ENCODE measurements around the gene UBIAD1.
"Not testable (repeated sequence)": the region's sequence is repeated elsewhere in the genome, so short reads cannot be mapped to it uniquely, and the experiment has no call there.

UBIAD1 gene

GRCh38 chr1:11285883-11286734 lies 13.1 kb downstream of the UBIAD1 start:
- no peak overlapping the region for H3K27ac Mint-ChIP-seq
- H3K27me3 Mint-ChIP-seq, result no peaks in the 10 kb centered on the region
- no peak overlapping the region for H3K4me3 Mint-ChIP-seq
- H3K36me3 Mint-ChIP-seq (ENCODE audit: insufficient read depth), result peaks cover 41% of the 10 kb centered on the region
- peaks cover 22 to 24% of the 10 kb centered on the region in 2 donors for H3K4me1 Mint-ChIP-seq (ENCODE audit: low read depth in 2 of 2)
- DNase-seq (no peak), ATAC-seq (replicated peaks) (no peak)
- H3K9me3 Mint-ChIP-seq, result no peaks in the 10 kb centered on the region

DNA sequence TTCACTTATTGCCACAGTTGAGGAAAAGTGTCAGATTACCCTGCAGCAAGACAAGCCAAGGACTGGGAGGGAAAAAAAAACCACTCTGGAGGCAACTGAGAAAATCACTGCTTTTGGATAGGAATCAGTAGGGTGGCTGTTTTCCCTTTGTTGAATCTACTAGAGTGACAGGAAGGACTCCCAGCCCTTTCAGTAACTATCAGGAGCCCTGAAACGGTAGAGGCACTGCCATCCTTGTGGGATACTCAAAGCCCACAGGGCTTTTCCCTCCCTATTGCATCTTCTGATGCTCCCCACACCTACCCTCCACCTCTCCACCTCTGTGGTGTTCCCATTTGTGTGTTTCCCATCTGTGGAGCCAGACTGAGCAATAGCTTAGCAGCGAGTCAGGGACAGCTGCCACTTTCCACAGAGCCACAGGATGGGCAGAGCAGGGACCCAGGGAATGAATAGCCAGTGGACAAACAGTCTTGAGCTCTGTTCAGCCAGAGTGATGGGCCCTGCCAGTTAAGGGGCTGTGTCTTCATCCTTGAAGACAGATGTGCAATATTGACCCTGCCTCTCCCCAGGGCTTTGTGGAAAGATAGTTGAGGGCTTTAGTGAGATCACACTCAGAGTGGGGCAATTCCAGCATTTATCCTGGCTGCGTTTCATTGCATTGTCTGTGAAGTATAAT lies 13.9 kb downstream of the UBIAD1 start:
- peak overlapping the region in 1 of 2 donors; percentile 29 for H3K27ac Mint-ChIP-seq

GRCh38 chr1:11289064-11289463 lies 16.1 kb downstream of the UBIAD1 start:
- H3K4me1 Mint-ChIP-seq (ENCODE audit: low read depth in 2 of 2), result peaks cover 8 to 15% of the 10 kb centered on the region in 2 donors
- ATAC-seq (replicated peaks) (no peak), DNase-seq (no peak)
- H3K27me3 Mint-ChIP-seq, result no peaks in the 10 kb centered on the region
- no peaks in the 10 kb centered on the region for H3K9me3 Mint-ChIP-seq
- no peak overlapping the region for H3K27ac Mint-ChIP-seq
- peaks cover 44% of the 10 kb centered on the region for H3K36me3 Mint-ChIP-seq (ENCODE audit: insufficient read depth)
- no peak overlapping the region for H3K4me3 Mint-ChIP-seq

More for the DNA sequence above, 13.9 kb downstream of the UBIAD1 start:
- Mint-ChIP-seq H3K27me3 (no peaks in the 10 kb centered on the region), H3K36me3 (ENCODE audit: insufficient read depth) (peaks cover 47% of the 10 kb centered on the region), H3K4me1 (ENCODE audit: low read depth in 2 of 2) (peaks cover 14 to 18% of the 10 kb centered on the region in 2 donors), H3K4me3 (no peak overlapping the region), H3K9me3 (no peaks in the 10 kb centered on the region)
- no peak for ATAC-seq (replicated peaks)
- no peak for DNase-seq

DNA sequence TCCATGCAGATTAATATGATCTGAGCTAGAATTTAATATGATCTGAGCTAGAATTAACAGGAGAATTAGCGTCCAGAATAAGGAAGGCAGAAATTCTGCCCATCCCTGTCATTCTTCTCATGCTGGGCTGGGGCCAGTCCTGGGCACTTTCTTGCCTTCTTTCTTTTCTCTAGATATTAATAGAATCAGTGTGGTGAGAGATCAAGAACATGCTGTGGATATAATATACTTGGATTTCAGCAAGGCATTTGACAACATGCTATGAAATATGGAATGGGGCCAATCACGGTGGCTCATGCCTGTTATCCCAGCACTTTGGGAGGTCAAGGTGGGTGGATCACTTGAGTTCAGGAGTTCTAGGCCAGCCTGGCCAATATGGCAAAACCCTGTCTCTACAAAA lies 18.1 kb downstream of the UBIAD1 start:
- H3K27me3 Mint-ChIP-seq, result no peaks in the 10 kb centered on the region
- ATAC-seq (replicated peaks) (no peak), DNase-seq (no peak)
- peak overlapping the region in 1 of 2 donors; percentile 44 for H3K27ac Mint-ChIP-seq
- H3K4me1 Mint-ChIP-seq (ENCODE audit: low read depth in 2 of 2), result peaks cover 6 to 10% of the 10 kb centered on the region in 2 donors
- H3K4me3 Mint-ChIP-seq, result no peak overlapping the region
- no peaks in the 10 kb centered on the region for H3K9me3 Mint-ChIP-seq
- H3K36me3 Mint-ChIP-seq (ENCODE audit: insufficient read depth), result peaks cover 34% of the 10 kb centered on the region

GRCh38 chr1:11293856-11294255 lies 20.9 kb downstream of the UBIAD1 start:
- Mint-ChIP-seq H3K4me1 (ENCODE audit: low read depth in 2 of 2) (peaks cover 6 to 10% of the 10 kb centered on the region in 2 donors), H3K4me3 (no peak overlapping the region), H3K27me3 (no peaks in the 10 kb centered on the region), H3K36me3 (ENCODE audit: insufficient read depth) (peaks cover 23% of the 10 kb centered on the region), H3K27ac (no peak overlapping the region), H3K9me3 (no peaks in the 10 kb centered on the region)
- no peak for ATAC-seq (replicated peaks)
- DNase-seq, result no peak

DNA sequence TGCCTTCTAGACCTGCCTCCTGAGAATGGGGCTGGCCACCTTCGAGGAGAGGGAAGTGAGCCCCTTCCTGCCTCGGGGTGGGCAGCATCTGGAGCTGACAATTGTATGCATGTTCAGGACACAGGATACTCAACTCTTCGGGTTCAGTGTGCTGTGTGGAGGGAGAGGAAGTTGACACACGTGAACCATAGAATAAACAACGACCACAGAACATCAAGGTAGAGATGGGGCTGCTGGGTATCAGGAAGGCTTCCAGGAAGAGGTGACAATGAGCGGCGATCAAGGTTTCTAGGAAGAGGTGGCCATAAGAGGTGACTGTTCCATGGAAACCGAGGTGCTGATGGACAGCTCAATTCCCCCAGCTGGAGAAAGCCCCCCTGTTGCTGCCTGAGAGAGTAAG lies 22.0 kb downstream of the UBIAD1 start:
- no peak for DNase-seq
- H3K4me3 Mint-ChIP-seq, result no peak overlapping the region
- H3K36me3 Mint-ChIP-seq (ENCODE audit: insufficient read depth), result peaks cover 18% of the 10 kb centered on the region
- no peaks in the 10 kb centered on the region for H3K27me3 Mint-ChIP-seq
- peaks cover 6 to 10% of the 10 kb centered on the region in 2 donors for H3K4me1 Mint-ChIP-seq (ENCODE audit: low read depth in 2 of 2)
- H3K9me3 Mint-ChIP-seq, result no peaks in the 10 kb centered on the region
- no peak for ATAC-seq (replicated peaks)
- H3K27ac Mint-ChIP-seq, result peak overlapping the region in 1 of 2 donors; percentile 47

DNA sequence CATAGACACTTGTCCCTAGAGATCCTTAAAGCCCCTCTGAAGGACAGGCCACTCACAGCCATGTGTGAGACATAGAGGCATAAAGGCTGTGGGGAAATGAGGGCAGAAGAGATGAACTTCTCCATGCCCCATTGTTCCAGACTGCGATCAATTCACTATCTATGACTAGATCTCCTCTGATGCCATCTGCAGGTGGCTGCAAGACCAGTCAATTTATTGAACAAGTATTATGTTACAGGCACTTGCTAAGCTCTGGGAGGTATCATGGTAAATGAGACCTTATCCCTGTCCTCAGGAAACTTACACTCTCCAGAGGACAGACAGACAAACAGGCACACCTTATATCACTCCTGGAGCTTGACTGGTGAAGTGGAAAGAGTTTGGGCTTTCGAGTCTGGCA lies 22.9 kb downstream of the UBIAD1 start:
- H3K36me3 Mint-ChIP-seq (ENCODE audit: insufficient read depth), result peaks cover 11% of the 10 kb centered on the region
- H3K27me3 Mint-ChIP-seq, result no peaks in the 10 kb centered on the region
- no peak overlapping the region for H3K27ac Mint-ChIP-seq
- no peaks in the 10 kb centered on the region for H3K9me3 Mint-ChIP-seq
- no peak overlapping the region for H3K4me3 Mint-ChIP-seq
- ATAC-seq (replicated peaks) (no peak), DNase-seq (no peak)
- H3K4me1 Mint-ChIP-seq (ENCODE audit: low read depth in 2 of 2), result peaks cover 6 to 7% of the 10 kb centered on the region in 2 donors

- H3K36me3 Mint-ChIP-seq (ENCODE audit: insufficient read depth); DNase-seq; H3K9me3 Mint-ChIP-seq; H3K4me1 Mint-ChIP-seq (ENCODE audit: low read depth in 2 of 2); H3K4me3 Mint-ChIP-seq; ATAC-seq (replicated peaks); H3K27ac Mint-ChIP-seq; H3K27me3 Mint-ChIP-seq: not testable (repeated sequence)
Observed at GRCh38 chr1:11297774-11298173, 24.8 kb downstream of the UBIAD1 start.

DNA sequence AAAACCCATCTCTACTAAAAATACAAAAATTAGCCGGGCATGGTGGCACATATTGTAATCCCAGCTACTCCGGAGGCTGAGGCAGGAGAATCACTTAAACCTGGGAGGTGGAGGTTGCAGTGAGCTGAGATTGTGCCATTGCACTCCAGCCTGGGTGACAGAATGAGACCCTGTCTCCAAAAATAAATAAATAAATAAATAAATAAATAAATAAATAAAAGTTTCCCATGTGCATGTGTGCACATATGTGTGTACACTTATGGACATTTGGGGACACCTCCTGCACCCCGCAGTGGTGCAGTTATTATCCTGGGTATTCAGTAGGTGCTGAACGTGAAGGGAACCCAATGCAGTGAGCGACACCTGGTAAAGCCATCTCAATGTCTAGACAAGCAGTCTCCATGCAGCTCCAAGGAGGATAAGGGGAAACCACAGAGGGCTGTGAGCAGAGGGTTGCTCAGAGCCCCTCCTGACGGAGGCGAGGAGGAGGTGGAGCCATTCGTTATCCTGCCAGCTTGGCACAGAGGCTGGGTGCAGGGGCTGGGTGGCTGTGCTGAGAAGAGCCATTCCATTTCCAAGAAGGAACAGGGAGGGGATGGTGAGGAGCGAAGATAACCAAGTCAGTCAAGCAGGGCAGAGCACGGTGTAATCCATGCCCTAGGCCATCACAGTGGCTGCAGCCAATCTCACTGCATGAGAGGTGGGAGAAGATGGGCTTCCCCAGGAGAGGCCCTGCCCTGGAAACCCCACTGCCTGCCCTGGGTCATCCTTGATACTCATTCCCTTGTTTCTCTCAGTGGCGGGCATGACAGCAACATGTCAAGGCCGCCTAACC lies 25.6 kb downstream of the UBIAD1 start:
- no peaks in the 10 kb centered on the region for H3K9me3 Mint-ChIP-seq
- no peak for DNase-seq
- peaks cover 4 to 6% of the 10 kb centered on the region in 2 donors for H3K4me1 Mint-ChIP-seq (ENCODE audit: low read depth in 2 of 2)
- H3K27me3 Mint-ChIP-seq, result no peaks in the 10 kb centered on the region
- H3K27ac Mint-ChIP-seq, result peak overlapping the region; percentile 44 to 59
- ATAC-seq (replicated peaks), result no peak
- no peak overlapping the region for H3K4me3 Mint-ChIP-seq
- H3K36me3 Mint-ChIP-seq (ENCODE audit: insufficient read depth), result no peaks in the 10 kb centered on the region

- ATAC-seq (replicated peaks) (no peak), DNase-seq (no peak)
- Mint-ChIP-seq H3K9me3 (no peaks in the 10 kb centered on the region), H3K27ac (peak overlapping the region in 1 of 2 donors; percentile 59), H3K36me3 (ENCODE audit: insufficient read depth) (no peaks in the 10 kb centered on the region), H3K27me3 (no peaks in the 10 kb centered on the region), H3K4me3 (no peak overlapping the region), H3K4me1 (ENCODE audit: low read depth in 2 of 2) (peaks cover 4 to 6% of the 10 kb centered on the region in 2 donors)
Observed at GRCh38 chr1:11299225-11299574, 26.2 kb downstream of the UBIAD1 start.

GRCh38 chr1:11301601-11302000 lies 28.6 kb downstream of the UBIAD1 start:
- Mint-ChIP-seq H3K27me3 (no peaks in the 10 kb centered on the region), H3K27ac (no peak overlapping the region), H3K36me3 (ENCODE audit: insufficient read depth) (no peaks in the 10 kb centered on the region), H3K9me3 (no peaks in the 10 kb centered on the region), H3K4me1 (ENCODE audit: low read depth in 2 of 2) (no peaks in the 10 kb centered on the region), H3K4me3 (no peak overlapping the region)
- DNase-seq, result no peak
- ATAC-seq (replicated peaks), result no peak

GRCh38 chr1:11302366-11302765 lies 29.4 kb downstream of the UBIAD1 start:
- ATAC-seq (replicated peaks), result no peak
- no peak for DNase-seq
- Mint-ChIP-seq H3K27ac (no peak overlapping the region), H3K9me3 (no peaks in the 10 kb centered on the region), H3K4me1 (ENCODE audit: low read depth in 2 of 2) (no peaks in the 10 kb centered on the region), H3K36me3 (ENCODE audit: insufficient read depth) (no peaks in the 10 kb centered on the region), H3K4me3 (no peak overlapping the region), H3K27me3 (no peaks in the 10 kb centered on the region)

DNA sequence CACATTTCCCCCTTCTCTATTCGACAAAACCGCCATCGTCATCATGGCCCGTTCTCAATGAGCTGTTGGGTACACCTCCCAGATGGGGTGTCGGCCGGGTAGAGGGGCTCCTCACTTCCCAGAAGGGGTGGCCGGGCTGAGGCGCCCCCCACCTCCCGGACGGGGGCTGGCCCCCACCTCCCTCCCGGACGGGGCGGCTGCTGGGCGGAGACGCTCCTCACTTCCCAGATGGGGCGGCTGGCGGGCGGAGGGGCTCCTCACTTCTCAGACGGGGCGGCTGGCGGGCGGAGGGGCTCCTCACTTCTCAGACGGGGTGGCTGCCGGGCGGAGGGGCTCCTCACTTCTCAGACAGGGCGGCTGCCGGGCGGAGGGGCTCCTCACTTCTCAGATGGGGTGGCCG lies 32.5 kb downstream of the UBIAD1 start:
- DNase-seq; ATAC-seq (replicated peaks); H3K27ac Mint-ChIP-seq; H3K4me1 Mint-ChIP-seq (ENCODE audit: low read depth in 2 of 2); H3K36me3 Mint-ChIP-seq (ENCODE audit: insufficient read depth); H3K9me3 Mint-ChIP-seq; H3K4me3 Mint-ChIP-seq: not testable (repeated sequence)
- peaks cover 10% of the 10 kb centered on the region in 2 donors for H3K27me3 Mint-ChIP-seq
